Measurements from ENCODE around the gene P3H2. TPM values are rescaled to one million over a fixed set of nuclear protein-coding genes. Genes with fewer than 3 reads are reported as not detected.
"Not testable (repeated sequence)": the region's sequence is repeated elsewhere in the genome, so short reads cannot be mapped to it uniquely, and the experiment has no call there.

Gene P3H2
- total and polyA plus RNA-seq, 2 donors (not counting 1 experiment from before 2014, with no cell fraction given): not detected

DNA sequence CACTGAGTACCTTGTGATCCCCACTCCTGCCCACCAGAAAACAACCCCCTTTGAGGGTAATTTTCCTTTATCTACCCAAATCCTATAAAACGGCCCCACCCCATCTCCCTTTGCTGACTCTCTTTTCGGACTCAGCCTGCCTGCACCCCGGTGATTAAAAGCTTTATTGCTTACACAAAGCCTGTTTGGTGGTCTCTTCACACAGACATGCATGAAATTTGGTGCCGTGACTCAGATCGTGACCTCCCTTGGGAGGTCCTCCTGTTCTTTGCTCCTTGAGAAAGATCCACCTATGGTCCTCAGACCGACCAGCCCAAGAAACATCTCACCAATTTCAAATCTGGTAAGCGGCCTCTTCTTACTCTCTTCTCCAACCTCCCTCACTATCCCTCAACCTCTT is 24.1 kb upstream of the P3H2 start:
- H3K4me1 Mint-ChIP-seq; H3K4me2 ChIP-seq (replicated peaks; ENCODE audit: low read depth, low read length, poor library complexity, severe bottlenecking); H3K9ac ChIP-seq (ENCODE audit: low read length); DNase-seq; H2AFZ ChIP-seq (ENCODE audit: insufficient read depth, low read depth, low read length, poor library complexity, severe bottlenecking); H3K9me3 ChIP-seq (ENCODE audit: control extremely low read depth in 1 of 3, control insufficient read depth in 2 of 3, insufficient read depth in 1 of 3, low read length in 2 of 3); H3K4me3 ChIP-seq (ENCODE audit: control extremely low read depth in 1 of 5, extremely low read depth in 1 of 5, insufficient read depth in 1 of 5, low read depth in 2 of 5, low read length in 4 of 5); H3K9me3 Mint-ChIP-seq (ENCODE audit: insufficient read depth); H3K79me2 ChIP-seq (ENCODE audit: control insufficient read depth, insufficient read depth, low read length); H3K27ac Mint-ChIP-seq; H3K4me3 Mint-ChIP-seq; H3K27me3 ChIP-seq (replicated peaks in 1 of 4; ENCODE audit: control extremely low read depth in 1 of 4, control insufficient read depth in 3 of 4, insufficient read depth in 4 of 4, low read length in 3 of 4); H3K27me3 Mint-ChIP-seq; ATAC-seq (ENCODE audit: low read depth); H3K36me3 ChIP-seq (replicated peaks in 1 of 2; ENCODE audit: control extremely low read depth in 1 of 2, control insufficient read depth in 1 of 2, extremely low read depth in 1 of 2, insufficient read depth in 2 of 2, low read length in 1 of 2); H4K20me1 ChIP-seq (ENCODE audit: control insufficient read depth, insufficient read depth, low read length, poor library complexity, severe bottlenecking); H3K27ac ChIP-seq (ENCODE audit: low read length in 2 of 2); POLR2A ChIA-PET; H3K4me1 ChIP-seq (ENCODE audit: control insufficient read depth in 2 of 2, insufficient read depth in 2 of 2, low read length in 2 of 2); CTCF ChIA-PET; intact Hi-C loops (cut with micrococcal nuclease): not testable (repeated sequence)
- 83% methylated on average over 7 of the region's 7 CpGs for WGBS (ENCODE audit: insufficient coverage)

DNA sequence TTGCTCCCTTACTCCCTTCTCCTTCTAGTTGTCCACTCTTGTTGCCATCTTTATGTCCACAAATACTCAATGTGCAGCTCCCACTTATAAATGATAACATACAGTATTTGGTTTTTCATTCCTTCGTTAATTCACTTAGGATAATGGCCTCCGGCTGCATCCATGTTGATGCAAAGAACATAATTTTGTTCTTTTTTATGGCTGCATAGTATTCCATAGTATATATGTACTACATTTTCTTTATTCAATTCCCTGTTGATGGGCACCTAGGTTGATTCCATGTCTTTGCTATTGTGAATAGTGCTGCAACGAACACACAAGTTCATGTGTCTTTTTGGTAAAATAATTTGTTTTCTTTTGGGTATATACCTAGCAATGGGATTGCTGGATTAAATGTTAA is 21.3 kb upstream of the P3H2 start:
- H2AFZ ChIP-seq (ENCODE audit: insufficient read depth, low read depth, low read length, poor library complexity, severe bottlenecking): no peak overlapping the region
- H3K4me1 Mint-ChIP-seq: no peaks in the 10 kb centered on the region
- ATAC-seq (ENCODE audit: low read depth): no peak
- H3K36me3 ChIP-seq (replicated peaks in 1 of 2; ENCODE audit: control extremely low read depth in 1 of 2, control insufficient read depth in 1 of 2, extremely low read depth in 1 of 2, insufficient read depth in 2 of 2, low read length in 1 of 2): no peaks in the 10 kb centered on the region
- no peak overlapping the region for H3K9ac ChIP-seq (ENCODE audit: low read length)
- H3K4me3 Mint-ChIP-seq: no peak overlapping the region
- no peak overlapping the region for H3K27ac Mint-ChIP-seq
- H3K79me2 ChIP-seq (ENCODE audit: control insufficient read depth, insufficient read depth, low read length): no peaks in the 10 kb centered on the region
- no peak for DNase-seq
- H3K4me3 ChIP-seq (ENCODE audit: control extremely low read depth in 1 of 5, extremely low read depth in 1 of 5, insufficient read depth in 1 of 5, low read depth in 2 of 5, low read length in 4 of 5): no peak overlapping the region
- H3K9me3 ChIP-seq (ENCODE audit: control extremely low read depth in 1 of 3, control insufficient read depth in 2 of 3, insufficient read depth in 1 of 3, low read length in 2 of 3): no peaks in the 10 kb centered on the region
- H4K20me1 ChIP-seq (ENCODE audit: control insufficient read depth, insufficient read depth, low read length, poor library complexity, severe bottlenecking): no peaks in the 10 kb centered on the region
- no peaks in the 10 kb centered on the region for H3K27me3 ChIP-seq (replicated peaks in 1 of 4; ENCODE audit: control extremely low read depth in 1 of 4, control insufficient read depth in 3 of 4, insufficient read depth in 4 of 4, low read length in 3 of 4)
- no peaks in the 10 kb centered on the region for H3K4me1 ChIP-seq (ENCODE audit: control insufficient read depth in 2 of 2, insufficient read depth in 2 of 2, low read length in 2 of 2)
- ChIA-PET POLR2A (no interaction called here), CTCF (no interaction called here)
- no peak overlapping the region for H3K27ac ChIP-seq (ENCODE audit: low read length in 2 of 2)
- intact Hi-C loops (cut with micrococcal nuclease): no loop called here
- H3K9me3 Mint-ChIP-seq (ENCODE audit: insufficient read depth): no peaks in the 10 kb centered on the region
- H3K4me2 ChIP-seq (replicated peaks; ENCODE audit: low read depth, low read length, poor library complexity, severe bottlenecking): no peak overlapping the region
- no peaks in the 10 kb centered on the region for H3K27me3 Mint-ChIP-seq
- TF ChIP-seq EZH2 (IDR thresholded peaks at IDR 0.05; ENCODE audit: borderline replicate concordance, insufficient read depth, low read depth, low read length, poor library complexity, severe bottlenecking): no peak
- TF ChIP-seq, protein P1, sequence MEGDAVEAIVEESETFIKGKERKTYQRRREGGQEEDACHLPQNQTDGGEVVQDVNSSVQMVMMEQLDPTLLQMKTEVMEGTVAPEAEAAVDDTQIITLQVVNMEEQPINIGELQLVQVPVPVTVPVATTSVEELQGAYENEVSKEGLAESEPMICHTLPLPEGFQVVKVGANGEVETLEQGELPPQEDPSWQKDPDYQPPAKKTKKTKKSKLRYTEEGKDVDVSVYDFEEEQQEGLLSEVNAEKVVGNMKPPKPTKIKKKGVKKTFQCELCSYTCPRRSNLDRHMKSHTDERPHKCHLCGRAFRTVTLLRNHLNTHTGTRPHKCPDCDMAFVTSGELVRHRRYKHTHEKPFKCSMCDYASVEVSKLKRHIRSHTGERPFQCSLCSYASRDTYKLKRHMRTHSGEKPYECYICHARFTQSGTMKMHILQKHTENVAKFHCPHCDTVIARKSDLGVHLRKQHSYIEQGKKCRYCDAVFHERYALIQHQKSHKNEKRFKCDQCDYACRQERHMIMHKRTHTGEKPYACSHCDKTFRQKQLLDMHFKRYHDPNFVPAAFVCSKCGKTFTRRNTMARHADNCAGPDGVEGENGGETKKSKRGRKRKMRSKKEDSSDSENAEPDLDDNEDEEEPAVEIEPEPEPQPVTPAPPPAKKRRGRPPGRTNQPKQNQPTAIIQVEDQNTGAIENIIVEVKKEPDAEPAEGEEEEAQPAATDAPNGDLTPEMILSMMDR (IDR thresholded peaks at IDR 0.05): no peak
- no CpG with 5 or more reads among the region's 3 CpGs for WGBS (ENCODE audit: insufficient coverage)

All from B cell (primary cell).